ENCODE results near the gene TIGD6.

Gene TIGD6

DNA sequence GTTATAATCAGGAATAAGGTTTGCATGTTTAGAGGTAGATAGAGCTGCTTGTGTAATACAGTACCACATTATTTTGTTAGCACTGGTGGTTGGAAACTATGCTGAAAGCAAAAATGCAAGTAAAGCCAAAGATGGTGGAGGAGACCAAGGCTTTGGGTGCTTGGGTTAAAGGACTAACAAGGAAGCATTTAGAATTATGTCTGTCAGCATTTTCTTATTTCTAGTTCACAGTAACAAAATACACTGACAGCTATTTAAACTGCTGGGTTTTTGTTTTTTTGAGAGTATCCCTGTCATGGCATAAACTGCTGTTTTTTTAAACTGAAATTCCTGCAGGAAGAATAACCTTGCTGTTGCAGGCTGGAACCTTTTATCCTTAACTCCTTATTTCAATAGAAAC, 6.6 kb upstream of the TIGD6 start:
- TF ChIP-seq EZH2phosphoT487 (conservative IDR thresholded peaks at IDR 0.05; ENCODE audit: low read length): no peak
- TF ChIP-seq, protein P1, sequence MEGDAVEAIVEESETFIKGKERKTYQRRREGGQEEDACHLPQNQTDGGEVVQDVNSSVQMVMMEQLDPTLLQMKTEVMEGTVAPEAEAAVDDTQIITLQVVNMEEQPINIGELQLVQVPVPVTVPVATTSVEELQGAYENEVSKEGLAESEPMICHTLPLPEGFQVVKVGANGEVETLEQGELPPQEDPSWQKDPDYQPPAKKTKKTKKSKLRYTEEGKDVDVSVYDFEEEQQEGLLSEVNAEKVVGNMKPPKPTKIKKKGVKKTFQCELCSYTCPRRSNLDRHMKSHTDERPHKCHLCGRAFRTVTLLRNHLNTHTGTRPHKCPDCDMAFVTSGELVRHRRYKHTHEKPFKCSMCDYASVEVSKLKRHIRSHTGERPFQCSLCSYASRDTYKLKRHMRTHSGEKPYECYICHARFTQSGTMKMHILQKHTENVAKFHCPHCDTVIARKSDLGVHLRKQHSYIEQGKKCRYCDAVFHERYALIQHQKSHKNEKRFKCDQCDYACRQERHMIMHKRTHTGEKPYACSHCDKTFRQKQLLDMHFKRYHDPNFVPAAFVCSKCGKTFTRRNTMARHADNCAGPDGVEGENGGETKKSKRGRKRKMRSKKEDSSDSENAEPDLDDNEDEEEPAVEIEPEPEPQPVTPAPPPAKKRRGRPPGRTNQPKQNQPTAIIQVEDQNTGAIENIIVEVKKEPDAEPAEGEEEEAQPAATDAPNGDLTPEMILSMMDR (IDR thresholded peaks at IDR 0.05; ENCODE audit: insufficient read depth, low read length, poor library complexity, severe bottlenecking): no peak
- peaks cover 49% of the 10 kb centered on the region for H3K79me2 ChIP-seq (ENCODE audit: insufficient read depth, low read length)

GRCh38 chr5:150006318-150006717, 5.9 kb upstream of the TIGD6 start:
- no peak overlapping the region for H2AFZ ChIP-seq (ENCODE audit: low read depth, low read length, severe bottlenecking)
- H3K79me2 ChIP-seq (ENCODE audit: insufficient read depth, low read length): peaks cover 56% of the 10 kb centered on the region

More for the DNA sequence above, 6.6 kb upstream of the TIGD6 start:
- Histone ChIP-seq H3K9me2 (replicated peaks; ENCODE audit: insufficient read depth, low read length) (no peaks in the 10 kb centered on the region), H3K9me3 (ENCODE audit: insufficient read depth, low read length) (no peaks in the 10 kb centered on the region), H4K20me1 (ENCODE audit: low read depth, low read length) (peaks cover 7% of the 10 kb centered on the region; the same call in 1 of the 2 replicates), H3K4me2 (ENCODE audit: low read depth, low read length, poor library complexity, severe bottlenecking) (no peak overlapping the region), H3K27me3 (ENCODE audit: low read length) (no peaks in the 10 kb centered on the region), H3K4me3 (ENCODE audit: insufficient read depth, low read length, poor library complexity, severe bottlenecking) (no peak overlapping the region), H3K9ac (ENCODE audit: low read length) (no peak overlapping the region), H3K36me3 (ENCODE audit: low read length) (peaks cover 33% of the 10 kb centered on the region; the same call in 1 of the 2 replicates), H3K27ac (ENCODE audit: low read depth, low read length) (no peak overlapping the region), H3F3A (ENCODE audit: insufficient read depth) (no peaks in the 10 kb centered on the region), H2AFZ (ENCODE audit: low read depth, low read length, severe bottlenecking) (no peak overlapping the region)

GRCh38 chr5:150001660-150002486, 1.4 kb upstream of the TIGD6 start:
- Histone ChIP-seq H3K4me3 (ENCODE audit: insufficient read depth, low read length, poor library complexity, severe bottlenecking) (peak overlapping the region; percentile 64), H3K9me3 (ENCODE audit: insufficient read depth, low read length) (no peaks in the 10 kb centered on the region), H3F3A (ENCODE audit: insufficient read depth) (peaks cover 13% of the 10 kb centered on the region; the same call in 1 of the 2 replicates), H3K4me2 (ENCODE audit: low read depth, low read length, poor library complexity, severe bottlenecking) (peak overlapping the region; percentile 75), H3K9me2 (replicated peaks; ENCODE audit: insufficient read depth, low read length) (no peaks in the 10 kb centered on the region), H3K9ac (ENCODE audit: low read length) (peak overlapping the region; percentile 88), H4K20me1 (ENCODE audit: low read depth, low read length) (peaks cover 8% of the 10 kb centered on the region; the same call in 1 of the 2 replicates), H2AFZ (ENCODE audit: low read depth, low read length, severe bottlenecking) (no peak overlapping the region), H3K79me2 (ENCODE audit: insufficient read depth, low read length) (peaks cover 50% of the 10 kb centered on the region), H3K36me3 (ENCODE audit: low read length) (peaks cover 19% of the 10 kb centered on the region; the same call in 1 of the 2 replicates), H3K27me3 (ENCODE audit: low read length) (no peaks in the 10 kb centered on the region), H3K27ac (ENCODE audit: low read depth, low read length) (peak overlapping the region; percentile 68)
- TF ChIP-seq, protein P1 (IDR thresholded peaks at IDR 0.05; ENCODE audit: insufficient read depth, low read length, poor library complexity, severe bottlenecking): peak; percentile 30
- TF ChIP-seq EZH2phosphoT487 (conservative IDR thresholded peaks at IDR 0.05; ENCODE audit: low read length): no peak

More at GRCh38 chr5:150006318-150006717, 5.9 kb upstream of the TIGD6 start:
- H3K9me2 ChIP-seq (replicated peaks; ENCODE audit: insufficient read depth, low read length): no peaks in the 10 kb centered on the region
- H3K4me3 ChIP-seq (ENCODE audit: insufficient read depth, low read length, poor library complexity, severe bottlenecking): no peak overlapping the region
- peaks cover 8% of the 10 kb centered on the region; the same call in 1 of the 2 replicates for H4K20me1 ChIP-seq (ENCODE audit: low read depth, low read length)
- H3F3A ChIP-seq (ENCODE audit: insufficient read depth): no peaks in the 10 kb centered on the region
- H3K4me2 ChIP-seq (ENCODE audit: low read depth, low read length, poor library complexity, severe bottlenecking): no peak overlapping the region
- H3K36me3 ChIP-seq (ENCODE audit: low read length): peaks cover 32% of the 10 kb centered on the region; the same call in 1 of the 2 replicates
- H3K27ac ChIP-seq (ENCODE audit: low read depth, low read length): no peak overlapping the region
- H3K27me3 ChIP-seq (ENCODE audit: low read length): no peaks in the 10 kb centered on the region
- H3K9ac ChIP-seq (ENCODE audit: low read length): no peak overlapping the region
- H3K9me3 ChIP-seq (ENCODE audit: insufficient read depth, low read length): no peaks in the 10 kb centered on the region
- TF ChIP-seq EZH2phosphoT487 (conservative IDR thresholded peaks at IDR 0.05; ENCODE audit: low read length): no peak
- TF ChIP-seq, protein P1 (IDR thresholded peaks at IDR 0.05; ENCODE audit: insufficient read depth, low read length, poor library complexity, severe bottlenecking): no peak
